IPS DF 6.9 (cell line): ENCODE data around the gene HSPA2.
"Not testable (repeated sequence)": the region's sequence is repeated elsewhere in the genome, so short reads cannot be mapped to it uniquely, and the experiment has no call there.

ENCODE experiments used
- DNase-seq: peaks from one replicate; pipeline ENCODE4 v3.0.0-alpha.2; 2013; ENCODE audit warnings: low read depth, low spot score
- H3K27ac ChIP-seq: one replicate; pipeline ENCODE4 v1.5.1; 2013; ENCODE audit warnings: low read length, control low read depth
- H3K27me3 ChIP-seq: 2 replicates; pipeline ENCODE4 v1.6.1; 2013; ENCODE audit warnings: mild to moderate bottlenecking, low read length; ENCODE audit not compliant: control insufficient read depth, insufficient read depth
- H3K36me3 ChIP-seq: 2 replicates; pipeline ENCODE4 v1.6.1; 2013; ENCODE audit warnings: low read length; ENCODE audit not compliant: control insufficient read depth, insufficient read depth
- H3K4me1 ChIP-seq: 2 replicates; pipeline ENCODE4 v1.6.1; 2013; ENCODE audit warnings: low read length; ENCODE audit not compliant: control insufficient read depth, insufficient read depth
- H3K4me3 ChIP-seq: 2 replicates; pipeline ENCODE4 v1.5.1; 2013; ENCODE audit warnings: mild to moderate bottlenecking, low read length
- H3K9me3 ChIP-seq: 2 replicates; pipeline ENCODE4 v1.6.1; 2013; ENCODE audit warnings: low read length, inconsistent platforms; ENCODE audit not compliant: control insufficient read depth, insufficient read depth
- WGBS: extraction: QIAGEN DNeasy Blood & Tissue Kit; methylation state at CpG from one replicate; pipeline ENCODE4 v1.1.7; 2013; ENCODE audit warnings: mixed read lengths, missing lambda C conversion rate; ENCODE audit not compliant: insufficient read length, insufficient coverage; 5-methylcytosine and 5-hydroxymethylcytosine counted together

Gene HSPA2

DNA sequence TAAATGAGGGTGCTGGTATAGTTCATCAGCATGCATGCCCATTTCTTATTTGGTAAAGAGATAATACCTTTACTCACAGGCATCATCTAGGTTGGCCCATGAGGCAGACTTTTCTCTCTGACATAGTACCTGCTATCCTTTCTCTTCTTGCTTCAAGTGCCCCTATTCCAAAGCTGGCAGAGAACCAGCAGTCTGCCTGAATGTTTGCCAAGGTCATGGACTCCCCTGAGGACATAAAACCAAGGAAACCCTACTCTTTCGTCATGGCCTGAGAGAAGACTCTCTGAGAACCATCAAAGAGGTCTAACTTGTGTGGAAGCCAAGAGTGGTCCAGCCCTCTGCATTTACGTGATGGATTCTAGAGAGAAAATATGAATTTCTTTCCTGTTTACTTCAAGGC, 21.1 kb downstream of the HSPA2 start:
- no peak overlapping the region for H3K4me3 ChIP-seq
- WGBS: no CpG with 5 or more reads among the region's 2 CpGs
- no peaks in the 10 kb centered on the region for H3K36me3 ChIP-seq
- H3K9me3 ChIP-seq: no peaks in the 10 kb centered on the region
- no peak overlapping the region for H3K27ac ChIP-seq
- no peaks in the 10 kb centered on the region for H3K27me3 ChIP-seq
- 0 out of 2 replicates have a peak, but pooled peaks cover 2% of the 10 kb centered on the region for H3K4me1 ChIP-seq
- no peak for DNase-seq

DNA sequence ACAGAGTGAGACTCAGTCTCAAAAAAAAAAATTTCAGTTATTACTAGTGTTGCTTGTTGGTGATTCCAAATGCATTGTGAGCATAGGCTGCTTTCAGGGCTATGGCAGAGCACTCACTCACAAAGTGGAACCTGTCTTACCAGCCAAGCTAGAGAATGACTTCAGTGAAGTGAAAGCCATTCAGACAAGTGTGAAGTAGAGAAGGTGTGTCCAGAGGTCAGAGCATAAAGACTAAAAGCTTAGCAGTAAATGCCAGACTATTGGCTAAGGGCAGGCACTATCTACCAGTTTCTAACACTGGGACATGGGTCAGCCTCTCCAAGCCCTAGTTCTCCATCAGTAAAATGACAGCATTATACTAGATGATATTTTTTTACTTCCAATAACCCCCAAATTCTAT, 21.9 kb downstream of the HSPA2 start:
- Histone ChIP-seq H3K9me3 (no peaks in the 10 kb centered on the region), H3K4me3 (no peak overlapping the region), H3K27me3 (no peaks in the 10 kb centered on the region), H3K36me3 (no peaks in the 10 kb centered on the region), H3K4me1 (0 out of 2 replicates have a peak, but pooled peaks cover 2% of the 10 kb centered on the region), H3K27ac (no peak overlapping the region)
- no peak for DNase-seq

DNA sequence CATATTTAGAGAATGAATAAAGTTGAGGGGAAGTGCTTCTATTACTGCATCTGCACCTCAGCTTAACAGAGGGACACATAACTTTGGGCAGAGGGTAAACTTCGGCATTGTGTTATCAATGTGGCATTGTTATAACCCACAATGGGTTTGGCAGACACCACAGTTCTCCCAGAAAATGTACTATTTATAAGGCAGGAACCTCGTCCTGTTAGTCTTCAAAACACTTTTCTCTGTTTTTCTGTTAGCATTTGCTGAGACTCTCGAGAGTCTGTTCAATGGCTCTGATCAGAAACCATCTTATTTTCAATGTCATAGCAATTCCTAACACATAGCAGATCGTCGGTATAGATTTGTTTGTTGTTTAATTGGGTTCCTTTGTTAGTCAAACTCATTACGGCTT, 23.2 kb downstream of the HSPA2 start:
- H3K9me3 ChIP-seq: no peaks in the 10 kb centered on the region
- H3K27ac ChIP-seq: no peak overlapping the region
- WGBS: no CpG with 5 or more reads among the region's 6 CpGs
- no peak for DNase-seq
- H3K36me3 ChIP-seq: no peaks in the 10 kb centered on the region
- H3K27me3 ChIP-seq: no peaks in the 10 kb centered on the region
- no peak overlapping the region for H3K4me3 ChIP-seq
- 0 out of 2 replicates have a peak, but pooled peaks cover 2% of the 10 kb centered on the region for H3K4me1 ChIP-seq

DNA sequence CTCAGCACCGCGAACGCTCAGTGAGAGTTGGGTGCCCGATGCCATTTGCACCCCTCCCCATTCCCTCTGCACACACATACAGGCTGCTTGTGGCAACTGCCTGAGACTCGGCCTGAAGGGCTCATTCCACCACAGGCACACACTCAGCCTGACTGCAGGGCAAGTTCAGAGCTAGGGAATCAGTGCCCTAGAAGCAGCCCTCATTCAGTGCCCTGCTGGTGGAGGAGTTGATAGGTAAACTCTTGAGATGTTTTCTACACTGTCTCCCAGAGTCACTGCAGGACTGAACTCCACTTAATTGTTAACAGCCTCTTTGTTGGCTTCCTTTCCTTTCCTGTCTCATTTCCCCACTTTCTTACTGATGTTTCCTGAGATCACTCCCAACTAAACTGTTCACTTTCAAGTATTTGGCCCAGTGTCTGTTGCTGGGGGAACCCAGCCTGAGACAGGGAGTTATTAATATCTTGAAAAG, 26.1 kb downstream of the HSPA2 start:
- Histone ChIP-seq H3K36me3 (no peaks in the 10 kb centered on the region), H3K27ac (no peak overlapping the region), H3K4me3 (no peak overlapping the region), H3K4me1 (0 out of 2 replicates have a peak, but pooled peaks cover 1% of the 10 kb centered on the region), H3K9me3 (no peaks in the 10 kb centered on the region), H3K27me3 (no peaks in the 10 kb centered on the region)
- WGBS: no CpG with 5 or more reads among the region's 5 CpGs
- no peak for DNase-seq

DNA sequence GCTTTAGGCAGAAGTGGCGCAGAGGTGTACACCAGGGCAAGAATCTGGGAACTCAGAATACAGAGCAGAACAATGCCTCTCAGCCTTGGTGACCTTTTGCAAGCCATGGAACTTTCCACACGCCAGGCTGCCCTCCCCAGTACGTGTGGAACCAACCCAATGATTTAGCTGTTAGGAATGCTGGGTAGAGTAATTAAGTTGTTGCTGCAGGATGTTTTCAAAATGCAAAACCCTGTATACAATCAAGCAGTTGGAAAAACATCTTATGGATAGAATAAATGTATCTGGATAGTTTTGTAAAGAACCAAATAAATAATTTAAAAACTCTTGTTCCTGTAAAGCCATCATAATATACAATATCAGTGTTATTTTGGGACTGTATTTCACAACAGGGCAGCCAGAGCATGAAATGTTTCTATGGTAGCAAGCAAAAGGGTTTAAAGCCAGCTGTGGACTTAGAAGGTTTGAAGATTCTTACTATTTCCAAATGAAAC, 28.6 kb downstream of the HSPA2 start:
- DNase-seq: no peak

DNA sequence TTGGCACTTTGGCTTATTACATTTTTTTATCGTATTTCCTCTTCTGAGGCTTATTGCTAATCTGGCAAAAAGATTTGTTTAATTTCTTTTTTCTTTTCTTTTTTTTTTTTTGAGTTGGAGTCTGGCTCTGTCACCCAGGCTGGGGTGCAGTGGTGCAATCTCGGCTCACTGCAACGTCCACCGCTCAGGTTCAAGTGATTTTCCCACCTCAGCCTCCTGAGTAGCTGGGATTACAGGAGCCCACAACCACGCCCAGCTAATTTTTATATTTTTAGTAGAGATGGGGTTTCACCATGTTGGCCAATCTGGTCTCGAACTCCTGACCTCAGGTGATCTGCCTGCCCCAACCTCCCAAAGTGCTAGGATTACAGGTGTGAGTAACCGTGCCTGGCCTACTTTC, 29.1 kb downstream of the HSPA2 start:
- H3K4me1 ChIP-seq, H3K27ac ChIP-seq: not testable (repeated sequence)
- no CpG with 5 or more reads among the region's 7 CpGs for WGBS

More for the DNA sequence above, 28.6 kb downstream of the HSPA2 start:
- Histone ChIP-seq H3K9me3 (no peaks in the 10 kb centered on the region), H3K4me1 (peaks cover 3% of the 10 kb centered on the region; the same call in 1 of the 2 replicates), H3K27ac (no peak overlapping the region), H3K36me3 (no peaks in the 10 kb centered on the region), H3K4me3 (no peak overlapping the region), H3K27me3 (no peaks in the 10 kb centered on the region)
- WGBS: no CpG with 5 or more reads among the region's 3 CpGs

DNA sequence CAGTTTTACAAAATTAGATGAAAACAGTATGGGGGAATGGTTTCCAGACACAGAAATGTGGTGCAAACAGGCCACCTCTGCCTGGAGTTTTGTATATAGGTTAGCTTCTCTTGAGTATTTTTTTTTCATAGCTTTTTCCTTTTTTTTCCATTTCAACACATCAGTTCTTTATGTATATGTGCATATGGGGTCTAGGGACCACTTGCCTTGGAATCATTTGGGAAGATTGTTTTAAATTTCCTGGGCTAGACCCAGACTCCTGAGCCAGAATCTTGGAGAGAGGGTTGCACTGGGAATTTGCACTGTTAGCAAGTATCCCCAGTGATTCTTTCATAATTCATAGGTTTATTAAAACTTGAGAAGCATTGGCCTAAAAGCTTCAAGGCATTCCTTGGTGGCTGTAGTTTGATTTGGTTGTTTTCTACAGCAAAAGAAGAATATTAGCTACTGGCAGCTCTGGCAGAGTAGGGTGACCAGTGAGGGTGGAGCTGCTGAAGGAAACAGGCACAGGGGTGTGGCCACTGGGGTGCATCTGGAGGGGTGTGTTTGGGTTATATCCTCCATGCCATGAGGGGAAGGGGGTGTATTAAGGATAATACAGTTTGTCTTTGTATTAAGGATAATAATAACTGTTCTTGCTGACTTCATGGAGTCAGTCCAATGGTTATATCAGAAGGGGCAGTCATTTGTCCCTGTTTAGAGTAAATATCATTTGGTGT, 32.0 kb downstream of the HSPA2 start:
- DNase-seq: no peak
- Histone ChIP-seq H3K9me3 (no peaks in the 10 kb centered on the region), H3K27ac (no peak overlapping the region), H3K4me1 (peaks cover 3% of the 10 kb centered on the region; the same call in 1 of the 2 replicates), H3K27me3 (no peaks in the 10 kb centered on the region), H3K4me3 (no peak overlapping the region), H3K36me3 (no peaks in the 10 kb centered on the region)

More for the DNA sequence above, 29.1 kb downstream of the HSPA2 start:
- DNase-seq, H3K27me3 ChIP-seq, H3K9me3 ChIP-seq, H3K36me3 ChIP-seq, H3K4me3 ChIP-seq: not testable (repeated sequence)

DNA sequence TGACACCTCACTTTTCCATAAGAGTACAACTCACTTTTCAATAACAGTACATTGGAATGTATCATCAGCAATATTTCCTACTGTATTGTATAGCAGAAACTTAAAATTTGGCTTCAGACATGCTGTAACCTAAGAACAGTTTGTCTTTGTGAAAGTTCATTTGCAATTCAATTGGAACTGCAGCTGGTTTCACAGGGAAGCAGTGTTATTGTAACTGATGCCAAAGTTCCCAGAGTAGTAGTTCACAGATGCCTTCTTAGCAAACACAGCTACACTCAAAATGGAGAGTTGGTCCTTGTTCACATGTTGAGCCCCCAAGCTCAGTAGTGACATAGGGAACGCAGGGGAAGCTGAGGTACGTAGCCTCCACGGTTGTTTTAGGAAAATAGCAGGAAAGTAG, 32.6 kb downstream of the HSPA2 start:
- WGBS: no CpG with 5 or more reads among the region's 3 CpGs
- H3K27me3 ChIP-seq: no peaks in the 10 kb centered on the region
- H3K9me3 ChIP-seq: no peaks in the 10 kb centered on the region
- H3K4me3 ChIP-seq: no peak overlapping the region
- H3K27ac ChIP-seq: no peak overlapping the region
- no peaks in the 10 kb centered on the region for H3K36me3 ChIP-seq
- DNase-seq: no peak
- H3K4me1 ChIP-seq: peaks cover 3% of the 10 kb centered on the region; the same call in 1 of the 2 replicates

DNA sequence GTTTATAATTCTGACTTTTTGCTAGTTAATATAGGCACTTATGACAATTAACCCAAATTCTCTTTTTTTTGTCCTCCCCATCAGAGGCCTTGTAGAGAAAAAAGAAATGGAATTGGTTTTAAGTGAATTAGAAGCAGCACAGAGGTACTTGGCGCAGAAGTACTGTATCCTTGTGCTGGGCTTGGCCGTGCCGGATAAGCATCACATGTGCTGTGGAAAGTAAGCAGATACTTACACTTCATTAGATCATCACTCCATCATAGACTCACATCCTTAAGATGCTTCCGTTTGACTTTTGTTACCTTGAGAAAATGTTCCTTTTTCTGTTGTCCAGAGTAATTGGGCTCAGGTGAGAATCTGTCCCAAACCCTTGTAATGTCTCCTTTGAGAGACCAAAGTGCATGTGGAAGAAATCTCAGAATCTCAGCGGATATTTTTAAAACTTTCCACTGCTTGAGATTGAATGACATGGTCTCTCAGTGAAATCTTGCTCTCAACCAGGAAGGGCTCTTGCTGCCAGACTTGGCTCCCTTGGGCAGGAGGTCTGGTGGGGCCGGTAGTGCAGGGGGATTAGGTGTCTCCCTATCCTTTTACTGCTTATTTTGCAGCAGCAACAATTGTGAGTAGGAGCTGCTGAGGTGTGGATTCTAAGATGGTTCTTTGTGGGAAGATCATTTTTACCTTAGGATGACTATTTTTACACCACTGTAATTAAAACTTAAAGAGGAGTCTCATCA, 34.0 kb downstream of the HSPA2 start:
- WGBS: no CpG with 5 or more reads among the region's 6 CpGs
- H3K9me3 ChIP-seq: no peaks in the 10 kb centered on the region
- DNase-seq: no peak
- no peaks in the 10 kb centered on the region for H3K27me3 ChIP-seq
- H3K36me3 ChIP-seq: no peaks in the 10 kb centered on the region
- no peak overlapping the region for H3K27ac ChIP-seq
- no peak overlapping the region for H3K4me3 ChIP-seq
- H3K4me1 ChIP-seq: peaks cover 1% of the 10 kb centered on the region; the same call in 1 of the 2 replicates

DNA sequence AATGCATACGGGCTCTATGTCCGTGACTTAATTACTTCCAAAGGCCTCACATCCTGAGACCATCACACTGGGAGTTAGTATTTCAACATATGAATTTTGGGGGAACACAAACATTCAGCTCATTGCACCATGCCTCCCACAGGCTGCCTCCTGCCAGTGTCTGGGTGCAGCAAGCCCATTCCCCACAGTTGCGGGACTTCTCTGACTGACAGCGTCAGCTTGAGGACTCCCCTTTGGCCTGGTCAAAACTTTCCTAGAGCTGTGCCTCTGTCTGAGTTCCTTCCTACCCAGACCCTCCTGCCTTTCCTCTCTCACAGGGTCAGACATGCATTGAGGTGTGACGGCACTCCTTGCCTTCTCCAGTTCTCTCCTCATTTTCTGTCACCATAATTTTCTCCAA, 36.7 kb downstream of the HSPA2 start:
- no peak for DNase-seq
- H3K9me3 ChIP-seq: no peaks in the 10 kb centered on the region
- no peak overlapping the region for H3K27ac ChIP-seq
- no peak overlapping the region for H3K4me3 ChIP-seq
- WGBS: no CpG with 5 or more reads among the region's 5 CpGs
- peaks cover 1% of the 10 kb centered on the region; the same call in 1 of the 2 replicates for H3K4me1 ChIP-seq
- H3K36me3 ChIP-seq: no peaks in the 10 kb centered on the region
- H3K27me3 ChIP-seq: no peaks in the 10 kb centered on the region
